ENCODE measurements around the gene CPD. TPM values are rescaled to one million over a fixed set of nuclear protein-coding genes. Genes with fewer than 3 reads are reported as not detected.

Gene CPD
- total and polyA plus RNA-seq, 9 of the 15 experiments (the other 6 are each of a cell fraction or from before 2014, with no cell fraction given): 4.5 to 24.4 (median 20.4) TPM

DNA sequence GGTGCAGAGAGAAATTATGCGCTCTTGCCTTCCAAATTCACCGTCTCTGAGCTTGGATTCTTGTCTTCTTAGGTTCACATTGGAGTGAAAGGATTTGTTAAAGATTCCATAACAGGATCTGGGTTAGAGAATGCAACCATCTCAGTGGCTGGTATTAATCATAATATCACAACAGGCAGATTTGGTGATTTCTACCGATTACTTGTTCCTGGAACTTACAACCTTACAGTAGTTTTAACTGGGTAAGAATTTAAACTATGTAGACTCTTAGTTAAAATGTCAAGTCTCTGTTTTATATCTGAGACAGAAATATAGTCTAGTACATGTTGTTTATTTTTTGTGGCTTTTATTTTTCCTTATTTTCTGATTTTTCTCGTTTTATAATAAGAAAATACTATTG is 42.9 kb downstream of the CPD start (continued):
- TF ChIP-seq, protein P1, sequence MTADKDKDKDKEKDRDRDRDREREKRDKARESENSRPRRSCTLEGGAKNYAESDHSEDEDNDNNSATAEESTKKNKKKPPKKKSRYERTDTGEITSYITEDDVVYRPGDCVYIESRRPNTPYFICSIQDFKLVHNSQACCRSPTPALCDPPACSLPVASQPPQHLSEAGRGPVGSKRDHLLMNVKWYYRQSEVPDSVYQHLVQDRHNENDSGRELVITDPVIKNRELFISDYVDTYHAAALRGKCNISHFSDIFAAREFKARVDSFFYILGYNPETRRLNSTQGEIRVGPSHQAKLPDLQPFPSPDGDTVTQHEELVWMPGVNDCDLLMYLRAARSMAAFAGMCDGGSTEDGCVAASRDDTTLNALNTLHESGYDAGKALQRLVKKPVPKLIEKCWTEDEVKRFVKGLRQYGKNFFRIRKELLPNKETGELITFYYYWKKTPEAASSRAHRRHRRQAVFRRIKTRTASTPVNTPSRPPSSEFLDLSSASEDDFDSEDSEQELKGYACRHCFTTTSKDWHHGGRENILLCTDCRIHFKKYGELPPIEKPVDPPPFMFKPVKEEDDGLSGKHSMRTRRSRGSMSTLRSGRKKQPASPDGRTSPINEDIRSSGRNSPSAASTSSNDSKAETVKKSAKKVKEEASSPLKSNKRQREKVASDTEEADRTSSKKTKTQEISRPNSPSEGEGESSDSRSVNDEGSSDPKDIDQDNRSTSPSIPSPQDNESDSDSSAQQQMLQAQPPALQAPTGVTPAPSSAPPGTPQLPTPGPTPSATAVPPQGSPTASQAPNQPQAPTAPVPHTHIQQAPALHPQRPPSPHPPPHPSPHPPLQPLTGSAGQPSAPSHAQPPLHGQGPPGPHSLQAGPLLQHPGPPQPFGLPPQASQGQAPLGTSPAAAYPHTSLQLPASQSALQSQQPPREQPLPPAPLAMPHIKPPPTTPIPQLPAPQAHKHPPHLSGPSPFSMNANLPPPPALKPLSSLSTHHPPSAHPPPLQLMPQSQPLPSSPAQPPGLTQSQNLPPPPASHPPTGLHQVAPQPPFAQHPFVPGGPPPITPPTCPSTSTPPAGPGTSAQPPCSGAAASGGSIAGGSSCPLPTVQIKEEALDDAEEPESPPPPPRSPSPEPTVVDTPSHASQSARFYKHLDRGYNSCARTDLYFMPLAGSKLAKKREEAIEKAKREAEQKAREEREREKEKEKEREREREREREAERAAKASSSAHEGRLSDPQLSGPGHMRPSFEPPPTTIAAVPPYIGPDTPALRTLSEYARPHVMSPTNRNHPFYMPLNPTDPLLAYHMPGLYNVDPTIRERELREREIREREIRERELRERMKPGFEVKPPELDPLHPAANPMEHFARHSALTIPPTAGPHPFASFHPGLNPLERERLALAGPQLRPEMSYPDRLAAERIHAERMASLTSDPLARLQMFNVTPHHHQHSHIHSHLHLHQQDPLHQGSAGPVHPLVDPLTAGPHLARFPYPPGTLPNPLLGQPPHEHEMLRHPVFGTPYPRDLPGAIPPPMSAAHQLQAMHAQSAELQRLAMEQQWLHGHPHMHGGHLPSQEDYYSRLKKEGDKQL (CRISPR knock-in tag; IDR thresholded peaks at IDR 0.05; ENCODE audit: borderline replicate concordance): no peak
- TF ChIP-seq NFIX (CRISPR knock-in tag; IDR thresholded peaks at IDR 0.05; ENCODE audit: low read depth) (no peak), NCOA4 (IDR thresholded peaks at IDR 0.05; ENCODE audit: partially characterized antibody) (no peak)

DNA sequence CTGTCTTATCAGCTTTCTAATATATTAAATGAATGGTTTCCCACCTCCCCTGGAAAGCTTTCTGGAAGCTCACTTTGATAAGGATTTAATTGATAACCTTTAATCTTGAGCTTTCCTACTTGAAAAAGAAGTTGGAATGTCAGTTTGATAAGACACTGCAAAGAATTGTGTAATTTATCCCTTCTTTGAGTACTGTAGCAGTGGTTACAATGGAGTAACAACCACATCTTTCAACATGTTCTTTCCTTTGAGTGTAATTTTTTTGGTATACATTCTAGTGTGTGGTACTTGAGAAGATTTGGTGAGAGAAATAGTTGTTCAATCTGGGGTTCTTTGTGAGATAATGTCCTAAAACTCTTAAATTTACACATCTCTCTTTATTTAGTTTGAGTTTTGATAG is 43.4 kb downstream of the CPD start:
- H3K9me3 ChIP-seq (replicated peaks; ENCODE audit: control insufficient read depth, insufficient read depth, low read depth, low read length): no peaks in the 10 kb centered on the region
- no peaks in the 10 kb centered on the region for H4K20me1 ChIP-seq (replicated peaks; ENCODE audit: control insufficient read depth, insufficient read depth, low read length)
- no peak overlapping the region for H3K4me3 ChIP-seq
- FAIRE-seq (no peak), DNase-seq (ENCODE audit: extremely low read depth in 1 of 4, low spot score in 3 of 4) (no peak), ATAC-seq (no peak)
- H3K4me2 ChIP-seq (ENCODE audit: insufficient read depth, low read length): no peak overlapping the region
- in situ Hi-C loops (cut with MboI) (no loop called here), intact Hi-C loops (cut with micrococcal nuclease) (no loop called here)
- POLR2A ChIA-PET: no interaction called here
- CTCF ChIA-PET (ENCODE audit: low intra/inter-chr PET ratio): no interaction called here
- H3K79me2 ChIP-seq (ENCODE audit: control insufficient read depth, insufficient read depth, low read length): no peaks in the 10 kb centered on the region
- H2AFZ ChIP-seq (ENCODE audit: low read depth, low read length): no peak overlapping the region
- no TSS peak for BruUV-seq (replicated peaks)
- no peaks in the 10 kb centered on the region for H3K27me3 ChIP-seq (ENCODE audit: control insufficient read depth in 2 of 2, insufficient read depth in 2 of 2, low read length in 2 of 2)
- no peaks in the 10 kb centered on the region; a peak in 1 of 5 replicates for H3K4me1 ChIP-seq (replicated peaks in 1 of 2; ENCODE audit: control insufficient read depth in 2 of 2, insufficient read depth in 2 of 2, low read length in 2 of 2)
- no peak overlapping the region for H3K9ac ChIP-seq (ENCODE audit: insufficient read depth in 1 of 2, low read depth in 2 of 2, low read length in 2 of 2)
- no peak overlapping the region for H3K27ac ChIP-seq (ENCODE audit: extremely low read depth, low read depth, low read length)
- H3K36me3 ChIP-seq (ENCODE audit: control insufficient read depth, insufficient read depth, low read length): peaks cover 16% of the 10 kb centered on the region; the same call in 2 of the 3 replicates
- no peaks in the 10 kb centered on the region for H3K9me1 ChIP-seq (ENCODE audit: control insufficient read depth, insufficient read depth, low read length)
- TF ChIP-seq ZNF174 (CRISPR knock-in tag; IDR thresholded peaks at IDR 0.05) (no peak), E2F6 (IDR thresholded peaks at IDR 0.05; ENCODE audit: borderline replicate concordance in 1 of 2, extremely low read depth in 1 of 2, insufficient read depth in 1 of 2, insufficient read length in 1 of 2, low read depth in 1 of 2, low read length in 1 of 2, poor library complexity in 1 of 2, severe bottlenecking in 1 of 2) (no peak), ZNF134 (CRISPR knock-in tag; conservative IDR thresholded peaks at IDR 0.05) (no peak), PCBP2 (IDR thresholded peaks at IDR 0.05; ENCODE audit: low read depth, low read length, poor library complexity, severe bottlenecking) (no peak), ESRRB (CRISPR knock-in tag; IDR thresholded peaks at IDR 0.05; ENCODE audit: borderline replicate concordance) (no peak), USF2 (CRISPR knock-in tag; IDR thresholded peaks at IDR 0.05) (no peak), ATF7 (IDR thresholded peaks at IDR 0.05) (no peak), TBP (optimal IDR thresholded peaks at IDR 0.05; ENCODE audit: low read depth, low read length) (no peak), ZNF354B (CRISPR knock-in tag; IDR thresholded peaks at IDR 0.05) (no peak), ZEB2 (IDR thresholded peaks at IDR 0.05) (no peak), KLF1 (tag; IDR thresholded peaks at IDR 0.05) (no peak)
- TF ChIP-seq, protein P2, sequence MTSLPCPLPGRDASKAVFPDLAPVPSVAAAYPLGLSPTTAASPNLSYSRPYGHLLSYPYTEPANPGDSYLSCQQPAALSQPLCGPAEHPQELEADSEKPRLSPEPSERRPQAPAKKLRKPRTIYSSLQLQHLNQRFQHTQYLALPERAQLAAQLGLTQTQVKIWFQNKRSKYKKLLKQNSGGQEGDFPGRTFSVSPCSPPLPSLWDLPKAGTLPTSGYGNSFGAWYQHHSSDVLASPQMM (CRISPR knock-in tag; IDR thresholded peaks at IDR 0.05): no peak
